ENCODE results near the gene CLDN6. TPM values are rescaled to one million over a fixed set of nuclear protein-coding genes. Genes with fewer than 3 reads are reported as not detected.

CLDN6 gene
- total and polyA plus RNA-seq, 2 of the 13 experiments (the other 11 are each of a cell fraction or from before 2014, with no cell fraction given), result 5.9 to 7.6 TPM

DNA sequence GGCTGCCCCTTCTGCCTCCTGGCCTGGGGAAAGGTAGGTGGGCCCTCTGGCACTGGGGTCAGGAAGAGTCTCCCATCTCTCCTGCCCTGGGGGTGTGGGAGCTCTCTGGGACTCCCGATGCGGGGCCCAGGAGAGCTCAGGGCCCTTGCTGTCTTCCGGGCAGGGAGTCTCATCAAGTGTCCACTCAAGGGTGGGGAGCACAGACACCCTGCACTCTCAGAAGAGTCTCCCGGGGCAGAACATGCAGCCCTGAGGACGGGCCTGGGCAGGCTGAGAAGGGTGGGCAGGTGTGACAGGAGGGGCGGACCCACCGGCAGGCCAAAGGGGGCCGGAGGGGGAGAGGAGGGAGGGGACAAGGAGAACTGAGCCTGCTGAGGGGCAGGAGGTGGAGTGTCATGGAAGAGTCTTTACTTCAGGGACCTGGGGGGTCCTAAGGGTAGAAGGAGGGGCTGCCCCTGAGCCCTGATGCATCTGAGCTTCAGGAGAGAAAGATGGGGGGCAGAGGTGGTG is 29.3 kb downstream of the CLDN6 start:
- WGBS (ENCODE audit: low lambda C conversion rate), result 10% methylated on average over 5 of the region's 8 CpGs
- in situ Hi-C loops (cut with HindIII; ENCODE audit: extremely low pct_ligation_motif_present, low pct_unique_long_range_greater_than_20kb) (no loop called here), intact Hi-C loops (cut with micrococcal nuclease; ENCODE audit: unreplicated experiment) (no loop called here)
- H3K27ac ChIP-seq (ENCODE audit: extremely low read length, insufficient read depth, low read length), result no peak overlapping the region
- DNase-seq (ENCODE audit: low spot score) (no peak), FAIRE-seq (no peak), ATAC-seq (no peak)
- no peaks in the 10 kb centered on the region for H3K36me3 ChIP-seq (replicated peaks in 1 of 2; ENCODE audit: control insufficient read depth in 1 of 2, insufficient read depth in 2 of 2, low read length in 2 of 2)
- H3K9ac ChIP-seq (ENCODE audit: insufficient read depth, low read depth, low read length), result no peak overlapping the region
- H3K4me3 ChIP-seq (replicated peaks in 1 of 3; ENCODE audit: insufficient read depth in 1 of 3, low read depth in 2 of 3, low read length in 3 of 3), result no peak overlapping the region
- ChIA-PET CTCF (ENCODE audit: low intra/inter-chr PET ratio, low total read pairs) (no interaction called here), POLR2A (no interaction called here)
- H3K4me2 ChIP-seq (ENCODE audit: low read depth, low read length), result no peak overlapping the region
- peaks cover 22% of the 10 kb centered on the region for H3K4me1 ChIP-seq (ENCODE audit: insufficient read depth, low read length)
- H4K20me1 ChIP-seq (ENCODE audit: insufficient read depth, low read length), result no peaks in the 10 kb centered on the region
- no peak overlapping the region for H2AFZ ChIP-seq (ENCODE audit: low read length)
- peaks cover 19 to 60% of the 10 kb centered on the region in 2 experiments for H3K27me3 ChIP-seq (ENCODE audit: control insufficient read depth in 1 of 2, insufficient read depth in 2 of 2, low read length in 2 of 2)
- H3K9me3 ChIP-seq (ENCODE audit: low read length), result no peaks in the 10 kb centered on the region
- no peaks in the 10 kb centered on the region for H3K79me2 ChIP-seq (ENCODE audit: insufficient read depth, low read length)
- BruUV-seq (replicated peaks), result no TSS peak
- TF ChIP-seq ZNF691 (CRISPR knock-in tag; IDR thresholded peaks at IDR 0.05; ENCODE audit: borderline replicate concordance, low read depth) (no peak), ZC3H13 (CRISPR knock-in tag; IDR thresholded peaks at IDR 0.05) (no peak), ZBTB21 (CRISPR knock-in tag; IDR thresholded peaks at IDR 0.05) (no peak), ZXDC (CRISPR knock-in tag; IDR thresholded peaks at IDR 0.05) (no peak), SP1 (IDR thresholded peaks at IDR 0.05) (no peak), SP1 (CRISPR knock-in tag; IDR thresholded peaks at IDR 0.05) (no peak), NR1H2 (CRISPR knock-in tag; IDR thresholded peaks at IDR 0.05; ENCODE audit: borderline replicate concordance, low read depth) (no peak), BATF2 (CRISPR knock-in tag; IDR thresholded peaks at IDR 0.05) (no peak), ZNF329 (CRISPR knock-in tag; IDR thresholded peaks at IDR 0.05; ENCODE audit: low read depth) (no peak), ZNF646 (CRISPR knock-in tag; IDR thresholded peaks at IDR 0.05) (no peak), ZNF296 (CRISPR knock-in tag; conservative IDR thresholded peaks at IDR 0.05) (no peak), NFIB (CRISPR knock-in tag; IDR thresholded peaks at IDR 0.05; ENCODE audit: borderline replicate concordance) (no peak), ATM (IDR thresholded peaks at IDR 0.05; ENCODE audit: borderline replicate concordance) (no peak)
- TF ChIP-seq, protein P1, sequence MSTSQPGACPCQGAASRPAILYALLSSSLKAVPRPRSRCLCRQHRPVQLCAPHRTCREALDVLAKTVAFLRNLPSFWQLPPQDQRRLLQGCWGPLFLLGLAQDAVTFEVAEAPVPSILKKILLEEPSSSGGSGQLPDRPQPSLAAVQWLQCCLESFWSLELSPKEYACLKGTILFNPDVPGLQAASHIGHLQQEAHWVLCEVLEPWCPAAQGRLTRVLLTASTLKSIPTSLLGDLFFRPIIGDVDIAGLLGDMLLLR (CRISPR knock-in tag; IDR thresholded peaks at IDR 0.05), result no peak
